ENCODE results near the gene GNG13. TPM values are rescaled to one million over a fixed set of nuclear protein-coding genes. Genes with fewer than 3 reads are reported as not detected.
"Not testable (repeated sequence)": the region's sequence is repeated elsewhere in the genome, so short reads cannot be mapped to it uniquely, and the experiment has no call there.

The GNG13 gene
- total RNA-seq, 1 experiment from 2014 or later = not detected

DNA sequence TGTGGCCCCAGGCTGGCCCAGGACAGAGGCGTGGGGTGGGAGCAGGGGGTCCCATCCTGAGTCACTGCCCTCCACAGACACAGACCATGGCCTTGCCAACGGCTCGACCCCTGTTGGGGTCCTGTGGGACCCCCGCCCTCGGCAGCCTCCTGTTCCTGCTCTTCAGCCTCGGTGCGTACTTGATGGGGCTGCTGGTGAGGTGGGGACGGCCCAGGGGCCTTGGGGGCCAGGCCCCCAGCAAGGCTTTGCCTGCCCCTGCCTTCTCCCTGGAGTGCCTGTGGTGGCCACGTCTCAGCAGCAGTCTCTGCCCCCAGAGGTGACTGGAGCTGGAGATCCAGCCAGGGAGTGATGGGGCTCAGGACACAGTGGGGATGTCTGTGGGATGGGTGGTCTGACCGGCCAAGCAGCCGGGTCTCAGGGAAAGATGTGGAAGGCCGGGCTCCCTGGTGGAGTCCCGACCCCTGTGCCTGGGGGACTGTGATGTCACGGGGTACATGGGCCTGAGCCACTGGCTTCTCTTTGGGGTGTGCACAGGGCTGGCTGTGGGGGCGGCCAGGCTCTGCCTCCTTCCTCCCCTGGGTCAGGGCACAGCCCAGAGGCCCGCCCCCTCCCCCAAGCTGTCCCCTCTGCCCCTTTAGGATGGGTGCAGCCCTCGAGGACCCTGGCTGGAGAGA lies 37.8 kb downstream of the GNG13 start:
- no peak for DNase-seq (ENCODE audit: low read depth)

DNA sequence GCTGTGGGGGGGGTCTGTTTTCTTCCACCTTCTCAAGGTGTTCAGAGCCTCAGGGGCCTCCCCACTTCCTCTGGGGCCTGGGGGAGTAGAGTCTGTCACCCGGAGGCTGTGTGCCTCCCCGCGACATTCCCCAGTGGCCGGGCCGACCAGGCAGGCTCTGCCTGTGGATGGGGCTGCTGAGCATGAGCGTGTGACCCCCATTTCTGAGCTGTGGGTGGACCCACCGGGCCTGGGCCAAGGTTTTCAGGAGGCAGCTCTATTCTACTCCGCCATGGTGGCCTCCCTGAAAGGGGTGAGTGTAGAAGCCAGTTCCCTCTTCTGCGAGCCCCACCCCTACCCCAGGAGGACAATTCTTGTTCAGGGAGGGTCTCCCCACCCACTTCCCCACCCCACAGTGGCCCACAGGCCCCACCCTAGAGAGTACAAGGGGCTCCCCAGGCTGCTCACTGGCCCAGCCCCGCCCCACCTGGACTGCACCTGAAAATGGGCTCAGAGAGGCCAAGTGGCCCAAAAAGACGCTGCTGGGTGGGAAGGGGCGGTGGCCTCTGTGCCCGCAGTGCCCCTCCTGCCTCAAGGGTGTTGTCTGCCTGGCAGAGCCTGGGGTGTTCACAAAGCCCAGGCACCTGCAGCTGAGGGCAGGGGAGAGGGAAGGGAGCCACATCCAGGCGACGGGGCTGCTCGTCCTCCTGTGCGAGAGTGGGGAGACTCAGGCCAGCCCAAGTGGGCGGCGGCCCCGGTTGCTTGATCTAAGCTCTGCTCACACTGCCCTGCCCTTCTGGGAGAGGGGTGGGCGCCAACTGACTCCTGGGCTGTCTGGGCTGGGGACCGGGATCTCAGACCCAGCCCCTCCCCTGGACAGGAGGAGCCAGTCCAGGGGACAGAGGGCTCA lies 38.7 kb downstream of the GNG13 start:
- DNase-seq (ENCODE audit: low read depth) = no peak

GRCh38 chr16:760545-761343 lies 39.8 kb downstream of the GNG13 start, which contains the start of gene MSLN:
Gene MSLN (plus strand): TSS chr16:760734. CDS start chr16:762681, 1,947 bp downstream.
- no peak for DNase-seq (ENCODE audit: low read depth)

GRCh38 chr16:760065-760464 lies 40.5 kb downstream of the GNG13 start:
- no peak for DNase-seq (ENCODE audit: low read depth)

- DNase-seq (ENCODE audit: low read depth) = no peak
Observed at GRCh38 chr16:759110-759910, 41.2 kb downstream of the GNG13 start.

DNA sequence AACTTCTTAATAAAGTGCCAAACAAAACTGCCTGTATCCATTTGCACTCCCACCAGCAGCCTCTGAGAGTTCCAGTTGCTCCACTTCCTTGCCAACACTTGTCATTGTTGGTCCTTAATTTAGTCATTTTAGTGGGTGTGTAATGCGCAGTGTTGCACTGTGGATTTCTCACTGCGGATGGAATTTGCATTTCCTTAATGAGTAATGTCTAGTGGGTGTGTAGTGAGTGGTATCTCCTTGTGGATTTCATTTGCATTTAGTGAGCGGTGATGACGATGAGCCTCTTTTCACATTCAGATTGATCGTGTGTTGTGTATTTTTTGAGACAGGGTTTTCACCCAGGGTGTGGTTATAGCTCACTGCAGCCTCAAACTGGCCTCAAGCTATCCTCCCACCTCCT lies 44.1 kb downstream of the GNG13 start:
- DNase-seq (ENCODE audit: low read depth) = no peak

- DNase-seq (ENCODE audit: low read depth) = no peak
Observed at GRCh38 chr16:754656-755055, 45.9 kb downstream of the GNG13 start.

DNA sequence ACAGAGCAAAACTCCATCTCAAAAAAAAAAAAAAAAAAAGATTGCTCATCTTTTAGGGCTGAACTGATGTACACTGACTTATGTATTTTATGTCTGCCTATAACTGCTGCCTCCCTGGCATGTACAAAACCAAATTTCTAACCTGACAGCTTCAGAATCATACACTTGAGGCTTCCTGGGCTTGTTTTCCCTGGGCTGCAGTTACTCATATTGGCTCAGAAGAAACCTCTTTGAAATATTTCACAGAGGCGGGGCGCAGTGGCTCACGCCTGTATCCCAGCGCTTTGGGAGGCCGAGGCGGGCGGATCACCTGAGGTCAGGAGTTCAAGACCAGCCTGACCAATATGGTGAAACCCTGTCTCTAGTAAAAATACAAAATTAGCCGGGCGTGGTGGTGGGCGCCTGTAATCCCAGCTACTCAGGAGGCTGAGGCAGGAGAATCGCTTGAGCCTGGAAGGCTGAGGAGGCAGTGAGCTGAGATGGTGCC lies 46.4 kb downstream of the GNG13 start:
- DNase-seq (ENCODE audit: low read depth) = not testable (repeated sequence)

GRCh38 chr16:752007-752312 lies 48.6 kb downstream of the GNG13 start:
- DNase-seq (ENCODE audit: low read depth) = no peak

GRCh38 chr16:751152-752006 lies 49.2 kb downstream of the GNG13 start:
- no peak for DNase-seq (ENCODE audit: low read depth)

DNA sequence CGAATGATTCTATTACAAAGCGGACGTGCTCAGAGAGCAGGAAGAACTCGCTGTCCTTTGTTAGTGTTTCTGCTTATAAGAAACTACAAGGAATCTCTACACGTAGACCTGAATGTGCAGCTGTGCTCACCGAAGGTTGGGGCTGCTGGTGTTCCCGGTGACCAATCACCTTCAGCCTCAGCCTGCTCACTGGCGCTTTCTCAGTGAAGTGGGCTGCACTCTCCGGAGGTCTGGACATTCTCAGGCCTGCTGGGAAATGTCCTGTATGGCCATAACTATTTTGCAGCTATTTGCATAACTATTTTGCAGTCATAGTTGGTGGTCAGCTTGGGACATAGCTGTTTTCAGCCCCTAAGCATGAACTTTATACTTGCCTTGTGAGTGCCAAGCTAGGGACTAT lies 50.0 kb downstream of the GNG13 start:
- DNase-seq (ENCODE audit: low read depth) = no peak

GRCh38 chr16:749010-749409 lies 51.5 kb downstream of the GNG13 start:
- peak; percentile 54 for DNase-seq (ENCODE audit: low read depth)

Other genes starting within 250 kb of the GNG13 start
- 0.06 TPM in 1 of 2 replicates, not detected in the other for gene PRR35, start 240.3 kb downstream of the GNG13 start, total RNA-seq (2014; rRNA removed)
- gene NHLRC4, start 233.7 kb downstream of the GNG13 start, total RNA-seq (2014; rRNA removed) = 0.11 TPM in 1 of 2 replicates, not detected in the other
- gene PIGQ, start 230.8 kb downstream of the GNG13 start, total RNA-seq (2014; rRNA removed) = 46.7 and 51.4 TPM in 2 replicates
- gene RAB40C, start 210.7 kb downstream of the GNG13 start, total RNA-seq (2014; rRNA removed) = 11.9 and 13.3 TPM in 2 replicates
- gene WFIKKN1, start 169.7 kb downstream of the GNG13 start, total RNA-seq (2014; rRNA removed) = 0.06 TPM in 1 of 2 replicates, not detected in the other
- gene METTL26, start 164.4 kb downstream of the GNG13 start, total RNA-seq (2014; rRNA removed) = 132 and 145 TPM in 2 replicates
- gene MCRIP2, start 158.9 kb downstream of the GNG13 start, total RNA-seq (2014; rRNA removed) = 19.7 and 20.2 TPM in 2 replicates
- 23.4 and 29.1 TPM in 2 replicates for gene WDR90, start 151.4 kb downstream of the GNG13 start, total RNA-seq (2014; rRNA removed)
- 79.4 and 87.4 TPM in 2 replicates for gene RHOT2, start 132.6 kb downstream of the GNG13 start, total RNA-seq (2014; rRNA removed)
- gene RHBDL1, start 125.1 kb downstream of the GNG13 start, total RNA-seq (2014; rRNA removed) = 0.58 and 0.80 TPM in 2 replicates
- gene STUB1, start 120.3 kb downstream of the GNG13 start, total RNA-seq (2014; rRNA removed) = 287 and 383 TPM in 2 replicates
- 68.1 and 71.2 TPM in 2 replicates for gene JMJD8, start 116.4 kb downstream of the GNG13 start, total RNA-seq (2014; rRNA removed)
- 7.1 and 9.1 TPM in 2 replicates for gene WDR24, start 110.3 kb downstream of the GNG13 start, total RNA-seq (2014; rRNA removed)
- gene FBXL16, start 94.9 kb downstream of the GNG13 start, total RNA-seq (2014; rRNA removed) = 0.13 TPM in 1 of 2 replicates, not detected in the other
- gene METRN, start 85.6 kb downstream of the GNG13 start, total RNA-seq (2014; rRNA removed) = 94.9 and 127 TPM in 2 replicates
- 36.7 and 55.9 TPM in 2 replicates for gene ANTKMT, start 79.6 kb downstream of the GNG13 start, total RNA-seq (2014; rRNA removed)
- gene CCDC78, start 74.3 kb downstream of the GNG13 start, total RNA-seq (2014; rRNA removed) = 5.1 and 7.0 TPM in 2 replicates
- gene HAGHL, start 73.6 kb downstream of the GNG13 start, total RNA-seq (2014; rRNA removed) = 10.7 and 19.2 TPM in 2 replicates
- gene CIAO3, start 59.7 kb downstream of the GNG13 start, total RNA-seq (2014; rRNA removed) = 29.0 and 31.9 TPM in 2 replicates
- gene MSLN, start 40.0 kb downstream of the GNG13 start, total RNA-seq (2014; rRNA removed) = not detected in 2 replicates
- 46.0 and 56.6 TPM in 2 replicates for gene RPUSD1, start 12.4 kb downstream of the GNG13 start, total RNA-seq (2014; rRNA removed)
- 39.2 and 51.2 TPM in 2 replicates for gene CHTF18, start 12.1 kb downstream of the GNG13 start, total RNA-seq (2014; rRNA removed)
- 21.1 and 29.9 TPM in 2 replicates for gene LMF1, start 170.2 kb upstream of the GNG13 start, total RNA-seq (2014; rRNA removed)
- 5.7 and 23.1 TPM in 2 replicates for gene SOX8, start 181.0 kb upstream of the GNG13 start, total RNA-seq (2014; rRNA removed)

Data from LHCN-M2 (cell line).